ENCODE results near the gene ZNF630. TPM values are rescaled to one million over a fixed set of nuclear protein-coding genes. Genes with fewer than 3 reads are reported as not detected.
A peak's percentile ranks its signal among the peaks of the same experiment; 100 is the strongest.

Gene ZNF630
- total and polyA plus RNA-seq, 10 of the 15 experiments (the other 5 are each of a cell fraction or from before 2014, with no cell fraction given): 0.96 to 1.9 (median 1.2) TPM

GRCh38 chrX:48071064-48071985 is at the start of gene ZNF630 (continued):
- TF ChIP-seq IKZF1 (conservative IDR thresholded peaks at IDR 0.05): no peak; the same call in 1 of the 2 replicates
- TF ChIP-seq NR2C1 (IDR thresholded peaks at IDR 0.05): no peak
- no peak for TF ChIP-seq BCL11A (IDR thresholded peaks at IDR 0.05; ENCODE audit: low read depth, low read length)
- no peak for TF ChIP-seq SMARCA5 (IDR thresholded peaks at IDR 0.05)
- peak in 1 of 2 experiments; percentile 50; a peak in 1 of 3 replicates for TF ChIP-seq EGR1 (IDR thresholded peaks at IDR 0.05; ENCODE audit: borderline replicate concordance in 1 of 2, low read depth in 2 of 2, low read length in 2 of 2)
- no peak for TF ChIP-seq JUND (IDR thresholded peaks at IDR 0.05; ENCODE audit: low read depth, low read length)
- TF ChIP-seq CHD1 (IDR thresholded peaks at IDR 0.05; ENCODE audit: low read depth, low read length): no peak
- no peak for TF ChIP-seq ZNF207 (IDR thresholded peaks at IDR 0.05; ENCODE audit: borderline replicate concordance)
- no peak for TF ChIP-seq SMAD1 (IDR thresholded peaks at IDR 0.05; ENCODE audit: low read depth, partially characterized antibody)
- no peak for TF ChIP-seq ZSCAN29 (IDR thresholded peaks at IDR 0.05)
- TF ChIP-seq BCLAF1 (IDR thresholded peaks at IDR 0.05): no peak
- no peak for TF ChIP-seq ZNF592 (IDR thresholded peaks at IDR 0.05)
- no peak for TF ChIP-seq CHD2 (IDR thresholded peaks at IDR 0.05; ENCODE audit: borderline replicate concordance, low read depth, low read length)
- no peak for TF ChIP-seq CEBPB (IDR thresholded peaks at IDR 0.05; ENCODE audit: borderline replicate concordance in 1 of 2, low read depth in 2 of 2, low read length in 2 of 2)
- TF ChIP-seq SPI1 (IDR thresholded peaks at IDR 0.05; ENCODE audit: borderline replicate concordance, insufficient read depth, low read depth, low read length): no peak
- no peak for TF ChIP-seq FOXM1 (IDR thresholded peaks at IDR 0.05; ENCODE audit: low read depth, low read length)
- TF ChIP-seq E2F4 (IDR thresholded peaks at IDR 0.05; ENCODE audit: low read depth, low read length): no peak
- no peak for TF ChIP-seq CBX5 (IDR thresholded peaks at IDR 0.05; ENCODE audit: low read depth)
- peak; percentile 60; the same call in 1 of the 2 replicates for TF ChIP-seq CREM (IDR thresholded peaks at IDR 0.05; ENCODE audit: low read depth)
- TF ChIP-seq ZNF384 (IDR thresholded peaks at IDR 0.05; ENCODE audit: borderline replicate concordance, low read depth, low read length): no peak
- no peak for TF ChIP-seq MTA2 (IDR thresholded peaks at IDR 0.05; ENCODE audit: low read depth)
- no peak for TF ChIP-seq IRF4 (IDR thresholded peaks at IDR 0.05; ENCODE audit: low read depth, low read length)
- TF ChIP-seq NFIC (IDR thresholded peaks at IDR 0.05; ENCODE audit: low read depth, low read length): no peak
